ENCODE results near the gene LRMDA. TPM values are rescaled to one million over a fixed set of nuclear protein-coding genes. Genes with fewer than 3 reads are reported as not detected.

Gene LRMDA
- total RNA-seq, 3 donors from 2014 or later (not counting 1 experiment from before 2014, with no cell fraction given), result 1.4 to 2.4 (median 2.1) TPM

GRCh38 chr10:75861582-75861981, 430.2 kb downstream of the LRMDA start:
- Histone ChIP-seq H3K36me3 (ENCODE audit: control insufficient read depth, insufficient read depth, low read length) (no peaks in the 10 kb centered on the region), H3K27ac (ENCODE audit: low read length) (no peak overlapping the region), H3K27me3 (ENCODE audit: control insufficient read depth, insufficient read depth, low read length) (no peaks in the 10 kb centered on the region), H3K4me3 (ENCODE audit: low read length) (no peak overlapping the region), H3K9me3 (ENCODE audit: control insufficient read depth, insufficient read depth, low read length) (no peaks in the 10 kb centered on the region), H3K4me1 (ENCODE audit: control insufficient read depth, insufficient read depth, low read length) (no peaks in the 10 kb centered on the region)
- Mint-ChIP-seq H3K4me1 (no peaks in the 10 kb centered on the region), H3K27me3 (ENCODE audit: low read depth in 2 of 2) (no peaks in the 10 kb centered on the region), H3K9me3 (no peaks in the 10 kb centered on the region), H3K4me3 (no peak overlapping the region), H3K36me3 (no peaks in the 10 kb centered on the region), H3K27ac (no peak overlapping the region)
- no peak for ATAC-seq
- intact Hi-C loops (cut with micrococcal nuclease), result no loop called here
- TF ChIP-seq CTCF (IDR thresholded peaks at IDR 0.05), result no peak
- DNase-seq, result no peak

- H3K27ac ChIP-seq (ENCODE audit: low read length), result no peak overlapping the region
- Mint-ChIP-seq H3K4me3 (no peak overlapping the region), H3K36me3 (no peaks in the 10 kb centered on the region), H3K27me3 (ENCODE audit: low read depth in 2 of 2) (no peaks in the 10 kb centered on the region), H3K9me3 (no peaks in the 10 kb centered on the region), H3K4me1 (no peaks in the 10 kb centered on the region), H3K27ac (no peak overlapping the region)
- TF ChIP-seq CTCF (IDR thresholded peaks at IDR 0.05), result no peak
- no peaks in the 10 kb centered on the region for H3K27me3 ChIP-seq (ENCODE audit: control insufficient read depth, insufficient read depth, low read length)
- H3K9me3 ChIP-seq (ENCODE audit: control insufficient read depth, insufficient read depth, low read length), result no peaks in the 10 kb centered on the region
- no peaks in the 10 kb centered on the region for H3K4me1 ChIP-seq (ENCODE audit: control insufficient read depth, insufficient read depth, low read length)
- intact Hi-C loops (cut with micrococcal nuclease), result no loop called here
- no CpG with 5 or more reads among the region's 4 CpGs for WGBS (ENCODE audit: insufficient coverage)
- no peak overlapping the region for H3K4me3 ChIP-seq (ENCODE audit: low read length)
- ATAC-seq (no peak), DNase-seq (no peak)
- H3K36me3 ChIP-seq (ENCODE audit: control insufficient read depth, insufficient read depth, low read length), result no peaks in the 10 kb centered on the region
Measured at GRCh38 chr10:75862935-75863334, 431.5 kb downstream of the LRMDA start.

GRCh38 chr10:75864717-75865116, 433.3 kb downstream of the LRMDA start:
- no peak for ATAC-seq
- Mint-ChIP-seq H3K27ac (no peak overlapping the region), H3K9me3 (no peaks in the 10 kb centered on the region), H3K4me3 (no peak overlapping the region), H3K27me3 (ENCODE audit: low read depth in 2 of 2) (no peaks in the 10 kb centered on the region), H3K4me1 (no peaks in the 10 kb centered on the region), H3K36me3 (no peaks in the 10 kb centered on the region)
- Histone ChIP-seq H3K36me3 (ENCODE audit: control insufficient read depth, insufficient read depth, low read length) (no peaks in the 10 kb centered on the region), H3K9me3 (ENCODE audit: control insufficient read depth, insufficient read depth, low read length) (no peaks in the 10 kb centered on the region), H3K27me3 (ENCODE audit: control insufficient read depth, insufficient read depth, low read length) (no peaks in the 10 kb centered on the region), H3K27ac (ENCODE audit: low read length) (no peak overlapping the region), H3K4me1 (ENCODE audit: control insufficient read depth, insufficient read depth, low read length) (no peaks in the 10 kb centered on the region), H3K4me3 (ENCODE audit: low read length) (no peak overlapping the region)
- intact Hi-C loops (cut with micrococcal nuclease), result no loop called here
- TF ChIP-seq CTCF (IDR thresholded peaks at IDR 0.05), result no peak
- DNase-seq, result no peak

- no peaks in the 10 kb centered on the region for H3K27me3 ChIP-seq (ENCODE audit: control insufficient read depth, insufficient read depth, low read length)
- intact Hi-C loops (cut with micrococcal nuclease), result no loop called here
- no peak overlapping the region for H3K27ac Mint-ChIP-seq
- no peaks in the 10 kb centered on the region for H3K4me1 ChIP-seq (ENCODE audit: control insufficient read depth, insufficient read depth, low read length)
- peaks cover 0 to 2% of the 10 kb centered on the region in 2 donors for H3K27me3 Mint-ChIP-seq (ENCODE audit: low read depth in 2 of 2)
- H3K36me3 ChIP-seq (ENCODE audit: control insufficient read depth, insufficient read depth, low read length), result no peaks in the 10 kb centered on the region
- H3K4me3 Mint-ChIP-seq, result no peak overlapping the region
- ATAC-seq (no peak), DNase-seq (no peak)
- no peaks in the 10 kb centered on the region for H3K9me3 ChIP-seq (ENCODE audit: control insufficient read depth, insufficient read depth, low read length)
- H3K4me3 ChIP-seq (ENCODE audit: low read length), result no peak overlapping the region
- no peak for TF ChIP-seq CTCF (IDR thresholded peaks at IDR 0.05)
- 80% methylated on average over 2 of the region's 4 CpGs for WGBS (ENCODE audit: insufficient coverage)
- no peak overlapping the region for H3K27ac ChIP-seq (ENCODE audit: low read length)
- H3K4me1 Mint-ChIP-seq, result no peaks in the 10 kb centered on the region
- H3K9me3 Mint-ChIP-seq, result no peaks in the 10 kb centered on the region
- H3K36me3 Mint-ChIP-seq, result no peaks in the 10 kb centered on the region
Measured at GRCh38 chr10:75865413-75866299, 434.2 kb downstream of the LRMDA start.

Data from natural killer cell (primary cell).